ENCODE data around the gene FAHD2A.
"Not testable (repeated sequence)": the region's sequence is repeated elsewhere in the genome, so short reads cannot be mapped to it uniquely, and the experiment has no call there.

FAHD2A gene

DNA sequence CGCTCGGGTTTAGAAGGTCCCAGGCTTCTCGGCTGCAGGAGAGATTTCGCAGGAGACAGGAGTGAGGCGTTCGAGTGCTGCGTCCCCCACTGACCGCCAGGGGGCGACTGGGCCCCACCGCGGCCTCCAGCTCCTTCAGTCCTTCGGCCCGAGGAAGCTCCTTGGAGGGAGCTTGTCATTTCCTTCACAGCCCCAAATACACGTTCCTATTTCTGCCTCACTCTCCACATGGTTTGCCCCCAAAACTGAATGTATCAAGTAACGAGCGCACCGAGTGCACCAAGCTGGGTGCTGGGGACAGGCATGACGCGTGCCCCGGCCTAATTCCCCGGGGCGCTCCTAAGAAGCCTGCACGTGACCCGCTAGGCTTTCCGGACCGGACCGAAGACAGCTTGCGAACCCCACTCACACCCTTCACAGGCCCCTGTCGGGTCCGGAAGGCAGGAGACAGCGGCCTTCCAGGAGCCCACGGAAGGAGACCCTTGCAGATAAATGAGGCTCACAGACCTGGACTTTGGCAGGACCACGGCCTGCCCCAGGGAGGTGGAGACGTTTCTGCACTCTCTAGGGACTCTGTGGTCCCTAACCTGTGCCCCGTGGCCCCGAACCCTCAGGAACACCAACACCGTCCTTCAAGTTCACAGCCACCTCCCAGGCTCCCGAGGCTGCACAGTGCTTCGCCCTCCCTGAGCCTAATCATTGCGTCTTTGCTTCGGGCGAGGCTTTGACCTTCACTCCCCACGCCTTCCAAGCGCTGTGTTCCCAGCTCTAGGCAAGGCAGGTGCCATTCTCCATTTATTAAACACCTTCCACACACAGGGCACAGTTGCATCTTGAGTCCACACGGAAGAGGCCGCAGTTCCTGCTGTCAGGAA is 13.0 kb upstream of the FAHD2A start:
- no peak for ATAC-seq (replicated peaks; ENCODE audit: extremely low read depth, poor library complexity, severe bottlenecking)
- peak in 1 of 2 donors; percentile 35 for DNase-seq (ENCODE audit: low spot score in 2 of 2)
- Mint-ChIP-seq H3K27ac (ENCODE audit: low read depth) (no peak overlapping the region), H3K27me3 (peaks cover 6% of the 10 kb centered on the region), H3K4me1 (no peaks in the 10 kb centered on the region), H3K36me3 (ENCODE audit: insufficient read depth) (no peaks in the 10 kb centered on the region), H3K4me3 (no peak overlapping the region), H3K9me3 (no peaks in the 10 kb centered on the region)

DNA sequence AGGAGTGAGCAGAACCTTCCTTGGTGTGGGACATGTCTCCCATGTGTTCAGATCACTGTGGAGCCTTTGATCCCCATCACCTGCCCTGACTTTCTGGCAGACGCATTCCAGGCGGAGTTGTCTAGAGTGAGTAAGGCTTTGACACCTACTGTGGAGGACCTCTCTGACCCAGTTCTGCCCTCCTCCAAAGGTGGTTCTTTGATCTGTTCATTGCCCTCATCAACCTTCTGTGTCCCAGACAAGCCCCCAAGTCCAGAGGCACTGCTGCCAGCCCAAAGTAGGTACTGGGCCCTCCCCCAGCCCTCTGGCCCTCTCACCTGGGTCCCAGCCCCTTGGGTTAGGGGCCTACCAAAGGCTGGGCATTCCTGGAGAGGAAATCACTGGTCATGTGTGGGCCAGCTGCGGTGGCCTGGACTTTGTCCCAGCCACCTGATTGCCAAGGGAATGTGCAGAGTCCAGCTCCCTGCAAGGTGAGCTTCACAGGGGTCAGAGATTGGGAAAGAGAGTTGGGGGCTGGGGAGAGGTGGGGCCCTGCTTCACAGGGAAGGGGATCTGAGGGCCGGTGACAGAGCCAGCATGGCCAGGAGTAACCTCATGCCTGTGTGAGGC is 12.1 kb upstream of the FAHD2A start:
- ATAC-seq (replicated peaks; ENCODE audit: extremely low read depth, poor library complexity, severe bottlenecking) (no peak), DNase-seq (ENCODE audit: low spot score in 2 of 2) (no peak)
- Mint-ChIP-seq H3K36me3 (ENCODE audit: insufficient read depth) (no peaks in the 10 kb centered on the region), H3K9me3 (no peaks in the 10 kb centered on the region), H3K4me1 (no peaks in the 10 kb centered on the region), H3K27ac (ENCODE audit: low read depth) (no peak overlapping the region), H3K4me3 (no peak overlapping the region), H3K27me3 (no peaks in the 10 kb centered on the region)

DNA sequence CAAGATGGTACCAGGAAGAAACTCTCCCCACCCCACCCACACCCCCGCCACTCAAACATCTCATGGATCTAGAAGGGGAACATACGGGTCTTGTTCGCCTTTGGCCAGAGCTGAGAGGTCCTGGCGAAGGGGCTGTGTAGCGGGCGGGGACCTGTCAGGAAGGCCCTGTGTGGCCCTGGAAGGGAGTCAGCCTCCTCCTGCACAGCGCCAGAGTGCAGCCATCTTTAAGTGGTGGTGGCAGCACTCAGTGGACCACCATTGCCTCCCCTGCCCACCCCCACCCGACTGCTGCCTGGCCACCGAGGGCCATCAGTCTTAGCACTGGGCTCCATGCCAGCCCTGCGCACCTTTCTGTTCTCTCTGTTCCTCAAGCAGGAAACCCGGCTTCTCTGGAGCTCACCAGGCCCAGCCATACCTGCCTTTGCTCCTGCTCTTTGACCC is 11.6 kb upstream of the FAHD2A start:
- Mint-ChIP-seq H3K4me3 (no peak overlapping the region), H3K27me3 (no peaks in the 10 kb centered on the region), H3K36me3 (ENCODE audit: insufficient read depth) (no peaks in the 10 kb centered on the region), H3K27ac (ENCODE audit: low read depth) (no peak overlapping the region), H3K4me1 (no peaks in the 10 kb centered on the region), H3K9me3 (no peaks in the 10 kb centered on the region)
- ATAC-seq (replicated peaks; ENCODE audit: extremely low read depth, poor library complexity, severe bottlenecking) (no peak), DNase-seq (ENCODE audit: low spot score in 2 of 2) (no peak)

DNA sequence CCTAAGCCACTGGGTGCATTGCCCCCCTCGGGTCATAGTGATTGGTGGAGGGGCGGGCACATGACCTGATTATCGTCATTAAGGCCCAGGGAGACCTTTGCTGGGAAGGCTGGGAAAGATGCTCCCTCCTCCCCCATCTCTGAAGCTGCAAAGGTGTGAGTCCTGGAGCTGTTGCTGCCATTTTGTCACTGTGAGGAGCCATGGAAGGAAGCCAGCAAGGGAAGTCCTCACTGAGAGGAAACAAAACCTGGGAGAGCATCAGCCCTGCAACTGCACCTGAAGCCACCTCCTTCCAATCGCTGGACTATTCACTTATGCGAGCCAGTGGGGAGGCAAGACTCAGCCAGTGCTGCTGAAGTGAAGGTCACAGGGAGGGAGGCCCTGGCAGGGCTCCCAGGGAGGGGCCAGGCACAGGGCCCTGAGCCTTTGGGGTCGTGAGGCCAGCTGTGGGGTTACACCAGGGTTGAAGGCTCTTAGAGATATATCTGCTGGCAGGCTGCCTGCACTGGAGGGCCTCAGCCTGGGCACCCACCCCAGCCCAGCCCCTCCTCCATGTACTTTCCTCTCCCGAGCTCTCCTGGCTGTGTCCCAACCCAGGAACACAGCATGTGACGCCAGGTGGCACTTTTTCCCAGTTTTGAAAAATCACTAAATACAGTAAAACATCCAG is 10.7 kb upstream of the FAHD2A start:
- no peaks in the 10 kb centered on the region for H3K36me3 Mint-ChIP-seq (ENCODE audit: insufficient read depth)
- H3K4me1 Mint-ChIP-seq, result no peaks in the 10 kb centered on the region
- ATAC-seq (replicated peaks; ENCODE audit: extremely low read depth, poor library complexity, severe bottlenecking) (no peak), DNase-seq (ENCODE audit: low spot score in 2 of 2) (no peak)
- no peaks in the 10 kb centered on the region for H3K9me3 Mint-ChIP-seq
- H3K27me3 Mint-ChIP-seq, result no peaks in the 10 kb centered on the region
- no peak overlapping the region for H3K27ac Mint-ChIP-seq (ENCODE audit: low read depth)
- H3K4me3 Mint-ChIP-seq, result no peak overlapping the region

DNA sequence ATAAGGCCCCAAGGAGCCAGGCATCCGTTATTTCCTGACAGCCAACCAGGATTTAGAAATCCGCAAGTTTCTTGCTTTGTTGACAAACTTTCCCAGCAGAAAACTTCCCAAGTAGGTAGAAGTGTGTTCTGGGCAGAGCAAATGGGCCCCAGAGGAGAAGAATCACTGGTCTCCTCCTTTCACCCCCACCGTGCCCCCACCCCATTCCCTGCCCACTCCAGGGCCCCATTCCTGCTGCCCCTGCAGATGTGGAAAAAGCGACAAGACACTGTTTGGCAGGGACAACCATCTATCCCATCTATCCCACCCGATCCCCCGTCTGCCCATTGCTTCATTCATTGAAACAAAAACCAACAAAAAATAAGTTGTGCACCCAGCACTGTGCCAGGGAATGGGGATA is 10.2 kb upstream of the FAHD2A start:
- Mint-ChIP-seq H3K27ac (ENCODE audit: low read depth) (no peak overlapping the region), H3K4me1 (no peaks in the 10 kb centered on the region), H3K4me3 (no peak overlapping the region), H3K9me3 (no peaks in the 10 kb centered on the region), H3K36me3 (ENCODE audit: insufficient read depth) (no peaks in the 10 kb centered on the region), H3K27me3 (no peaks in the 10 kb centered on the region)
- ATAC-seq (replicated peaks; ENCODE audit: extremely low read depth, poor library complexity, severe bottlenecking) (no peak), DNase-seq (ENCODE audit: low spot score in 2 of 2) (no peak)

DNA sequence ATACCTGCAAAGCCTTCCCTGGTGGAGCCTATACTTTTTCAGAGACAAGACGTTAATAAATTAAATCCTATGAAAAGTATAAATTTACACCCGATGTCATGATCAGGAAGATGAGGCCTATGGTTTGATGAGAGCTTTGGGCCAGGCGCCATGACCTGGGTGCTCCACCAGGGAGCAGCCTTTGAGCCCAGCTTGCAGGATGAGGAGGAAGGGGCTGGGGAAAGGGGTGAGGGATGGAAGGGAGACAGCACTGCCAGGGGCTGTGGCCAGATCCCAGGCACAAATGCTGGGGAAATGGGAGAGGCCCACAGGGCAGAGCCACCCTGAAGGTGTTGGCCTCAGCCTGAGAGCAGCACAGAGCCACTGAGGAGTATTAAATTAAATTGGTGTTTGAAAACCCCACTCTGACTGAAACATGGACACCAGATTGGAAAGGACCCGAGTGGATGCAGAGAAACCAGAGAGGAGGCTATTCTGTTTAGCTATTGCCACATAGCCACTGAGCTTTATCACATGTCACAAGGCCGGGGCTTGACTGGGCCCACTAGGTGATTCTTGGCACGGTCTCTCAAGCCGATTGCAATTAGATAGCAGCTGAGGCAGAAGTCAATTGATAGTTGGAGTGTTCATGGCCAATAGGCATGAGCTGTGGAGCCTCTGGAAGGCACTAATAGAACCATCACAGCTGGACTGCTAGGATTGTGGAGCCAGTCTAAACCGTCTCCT is 9.6 kb upstream of the FAHD2A start:
- Mint-ChIP-seq H3K27me3 (no peaks in the 10 kb centered on the region), H3K36me3 (ENCODE audit: insufficient read depth) (no peaks in the 10 kb centered on the region), H3K4me1 (no peaks in the 10 kb centered on the region), H3K27ac (ENCODE audit: low read depth) (no peak overlapping the region), H3K9me3 (no peaks in the 10 kb centered on the region), H3K4me3 (no peak overlapping the region)
- no peak for DNase-seq (ENCODE audit: low spot score in 2 of 2)
- ATAC-seq (replicated peaks; ENCODE audit: extremely low read depth, poor library complexity, severe bottlenecking), result no peak

DNA sequence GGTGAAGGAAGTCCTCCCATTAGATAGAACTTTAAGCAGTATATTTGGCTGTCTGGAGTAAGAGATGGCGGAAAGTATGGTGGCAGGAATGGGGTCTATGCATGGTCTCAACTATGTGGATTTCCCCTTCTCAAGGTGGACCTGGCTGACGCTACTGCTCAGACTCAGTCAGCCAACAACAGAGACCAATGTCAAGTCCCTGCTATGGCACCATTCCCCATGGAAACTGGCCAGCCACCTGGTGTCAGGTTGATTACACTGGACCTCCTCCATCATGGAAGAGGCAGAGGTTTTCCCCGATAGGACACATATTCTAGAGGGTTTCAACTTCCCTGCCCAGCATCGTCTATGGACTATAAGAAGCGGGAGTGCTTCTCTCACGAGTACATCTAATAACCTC is 8.6 kb upstream of the FAHD2A start:
- Mint-ChIP-seq H3K4me1 (no peaks in the 10 kb centered on the region), H3K36me3 (ENCODE audit: insufficient read depth) (peaks cover 3% of the 10 kb centered on the region), H3K9me3 (no peaks in the 10 kb centered on the region), H3K27me3 (no peaks in the 10 kb centered on the region), H3K27ac (ENCODE audit: low read depth) (no peak overlapping the region), H3K4me3 (no peak overlapping the region)
- ATAC-seq (replicated peaks; ENCODE audit: extremely low read depth, poor library complexity, severe bottlenecking), result no peak
- no peak for DNase-seq (ENCODE audit: low spot score in 2 of 2)

DNA sequence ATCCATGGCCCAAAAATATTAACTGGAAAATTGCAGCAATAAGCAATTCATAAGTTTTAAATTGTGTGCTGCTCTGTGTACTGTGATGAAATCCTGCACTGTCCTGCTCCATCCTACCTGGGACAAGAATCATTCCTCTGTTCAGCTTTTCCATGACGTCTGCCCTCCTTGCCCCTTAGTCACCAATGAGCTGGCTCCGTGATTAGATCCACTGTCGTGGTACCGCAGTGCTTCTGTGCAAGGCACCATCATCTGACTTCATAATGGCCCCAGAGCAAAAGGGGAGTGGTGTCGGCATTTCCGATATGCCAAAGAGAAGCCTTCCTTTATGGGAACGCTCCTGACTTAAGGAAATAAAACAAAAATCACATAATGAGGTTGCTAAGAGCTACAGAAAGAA is 3.4 kb upstream of the FAHD2A start:
- no peak overlapping the region for H3K4me3 Mint-ChIP-seq
- no peaks in the 10 kb centered on the region for H3K9me3 Mint-ChIP-seq
- H3K27me3 Mint-ChIP-seq, result no peaks in the 10 kb centered on the region
- DNase-seq (ENCODE audit: low spot score in 2 of 2), result no peak
- no peak overlapping the region for H3K27ac Mint-ChIP-seq (ENCODE audit: low read depth)
- peaks cover 24% of the 10 kb centered on the region for H3K4me1 Mint-ChIP-seq
- H3K36me3 Mint-ChIP-seq (ENCODE audit: insufficient read depth), result peaks cover 11% of the 10 kb centered on the region
- no peak for ATAC-seq (replicated peaks; ENCODE audit: extremely low read depth, poor library complexity, severe bottlenecking)

DNA sequence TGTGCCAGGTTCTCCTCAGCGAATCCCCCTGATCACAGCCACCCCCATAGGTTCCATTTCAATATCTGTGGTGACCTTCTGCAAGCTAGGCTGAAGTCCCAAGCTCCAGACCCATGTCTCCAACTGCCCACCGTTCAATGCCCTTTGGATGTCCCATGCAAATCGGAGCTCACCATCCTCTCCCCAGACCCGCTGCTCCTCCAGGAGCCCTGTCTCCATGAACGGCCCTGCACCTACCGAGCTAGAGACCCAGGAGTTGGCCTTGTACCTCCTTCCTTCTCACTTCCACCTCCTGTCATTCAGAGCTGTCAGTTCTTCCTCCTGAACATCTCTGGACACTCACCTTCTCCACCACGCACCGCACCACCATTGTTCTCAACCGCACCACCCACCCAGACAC is 1.0 kb upstream of the FAHD2A start:
- H3K9me3 Mint-ChIP-seq, result no peaks in the 10 kb centered on the region
- H3K27me3 Mint-ChIP-seq, result no peaks in the 10 kb centered on the region
- peak overlapping the region; percentile 96 for H3K4me3 Mint-ChIP-seq
- peaks cover 12% of the 10 kb centered on the region for H3K36me3 Mint-ChIP-seq (ENCODE audit: insufficient read depth)
- H3K4me1 Mint-ChIP-seq, result peaks cover 24% of the 10 kb centered on the region
- ATAC-seq (replicated peaks; ENCODE audit: extremely low read depth, poor library complexity, severe bottlenecking) (no peak), DNase-seq (ENCODE audit: low spot score in 2 of 2) (no peak)
- H3K27ac Mint-ChIP-seq (ENCODE audit: low read depth), result no peak overlapping the region

DNA sequence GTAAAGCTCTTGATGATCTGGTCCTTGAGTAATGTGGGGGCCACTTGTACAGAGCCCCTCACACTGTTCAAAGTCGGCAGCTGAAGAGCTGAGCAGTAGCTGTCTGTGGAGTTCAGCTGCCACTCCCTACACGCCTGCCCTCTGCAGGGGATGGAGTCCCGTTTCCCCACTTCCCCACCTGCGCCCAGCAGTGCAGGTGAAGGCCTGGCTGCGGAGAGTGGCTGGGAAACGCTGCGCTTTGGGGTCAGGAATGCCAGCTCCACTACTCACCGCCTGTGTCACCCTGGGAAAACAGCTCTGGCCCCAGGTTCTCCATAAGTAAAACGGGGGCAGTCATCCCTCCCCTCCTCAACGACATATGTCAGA is 521 bp upstream of the FAHD2A start:
- not testable (repeated sequence) for ATAC-seq (replicated peaks; ENCODE audit: extremely low read depth, poor library complexity, severe bottlenecking); DNase-seq (ENCODE audit: low spot score in 2 of 2); H3K27me3 Mint-ChIP-seq; H3K9me3 Mint-ChIP-seq
- peaks cover 24% of the 10 kb centered on the region for H3K4me1 Mint-ChIP-seq
- H3K36me3 Mint-ChIP-seq (ENCODE audit: insufficient read depth), result peaks cover 13% of the 10 kb centered on the region
- H3K4me3 Mint-ChIP-seq, result peak overlapping the region; percentile 96
- H3K27ac Mint-ChIP-seq (ENCODE audit: low read depth), result peak overlapping the region; percentile 96

DNA sequence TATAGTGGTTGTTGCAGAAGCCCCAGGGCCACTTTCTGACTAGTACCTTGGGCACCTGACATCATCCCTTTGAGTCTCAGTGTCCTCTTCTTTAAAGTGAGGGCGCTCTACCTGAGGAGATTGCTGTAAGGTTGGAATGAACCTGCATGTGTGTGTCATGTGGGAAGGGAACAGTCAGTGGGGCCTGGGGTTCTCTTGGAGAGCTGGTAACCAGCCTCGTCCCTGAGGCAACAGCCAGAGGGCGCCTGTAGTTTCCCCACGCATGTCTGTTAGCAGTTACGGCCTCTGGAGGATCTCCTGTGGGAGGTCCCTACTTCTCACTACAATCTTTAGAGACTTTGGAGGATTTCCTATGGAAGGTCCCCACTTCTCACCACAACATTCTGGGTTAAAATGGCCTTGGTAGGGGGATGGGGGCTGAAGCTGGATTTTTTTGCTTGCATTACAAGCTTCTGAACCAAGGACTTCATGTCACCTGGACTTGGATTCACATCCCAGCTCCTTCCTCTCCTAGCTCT is 755 bp downstream of the FAHD2A start:
- peak overlapping the region; percentile 96 for H3K27ac Mint-ChIP-seq (ENCODE audit: low read depth)
- H3K4me3 Mint-ChIP-seq, result peak overlapping the region; percentile 96
- H3K9me3 Mint-ChIP-seq; H3K27me3 Mint-ChIP-seq; DNase-seq (ENCODE audit: low spot score in 2 of 2): not testable (repeated sequence)
- peaks cover 24% of the 10 kb centered on the region for H3K4me1 Mint-ChIP-seq
- peak; percentile 30 for ATAC-seq (replicated peaks; ENCODE audit: extremely low read depth, poor library complexity, severe bottlenecking)
- H3K36me3 Mint-ChIP-seq (ENCODE audit: insufficient read depth), result peaks cover 14% of the 10 kb centered on the region

DNA sequence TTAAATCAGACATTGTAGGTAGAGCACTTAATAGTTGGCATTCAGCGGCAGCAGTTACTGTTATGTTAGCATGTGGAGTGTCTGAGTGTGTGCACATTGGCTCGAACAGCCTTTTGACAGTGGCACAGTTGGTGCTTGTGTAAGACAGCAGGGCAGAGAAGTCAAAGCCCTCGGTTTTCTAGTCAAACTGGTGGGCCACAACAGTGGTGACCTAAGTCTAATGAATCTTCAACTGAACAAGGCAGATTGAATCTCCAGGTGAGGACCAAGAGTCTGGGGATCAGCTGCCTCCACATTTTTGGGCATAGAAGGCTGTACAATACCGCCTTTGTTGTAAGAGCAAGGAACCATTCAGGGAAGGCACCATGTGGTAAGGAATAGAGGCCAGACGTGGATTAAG is 1.3 kb downstream of the FAHD2A start:
- Mint-ChIP-seq H3K4me1 (peaks cover 24% of the 10 kb centered on the region), H3K36me3 (ENCODE audit: insufficient read depth) (peaks cover 14% of the 10 kb centered on the region), H3K4me3 (peak overlapping the region; percentile 96), H3K27ac (ENCODE audit: low read depth) (peak overlapping the region; percentile 96)
- not testable (repeated sequence) for H3K9me3 Mint-ChIP-seq; H3K27me3 Mint-ChIP-seq; ATAC-seq (replicated peaks; ENCODE audit: extremely low read depth, poor library complexity, severe bottlenecking); DNase-seq (ENCODE audit: low spot score in 2 of 2)

Data from central memory CD8-positive, alpha-beta T cell (primary cell).